Eye (tissue), 1 donor: Measurements from ENCODE around the gene FGF11.

ENCODE experiments used
- DNase-seq: peaks from one replicate; pipeline ENCODE4 v3.0.0-alpha.2; 2015

Gene FGF11

DNA sequence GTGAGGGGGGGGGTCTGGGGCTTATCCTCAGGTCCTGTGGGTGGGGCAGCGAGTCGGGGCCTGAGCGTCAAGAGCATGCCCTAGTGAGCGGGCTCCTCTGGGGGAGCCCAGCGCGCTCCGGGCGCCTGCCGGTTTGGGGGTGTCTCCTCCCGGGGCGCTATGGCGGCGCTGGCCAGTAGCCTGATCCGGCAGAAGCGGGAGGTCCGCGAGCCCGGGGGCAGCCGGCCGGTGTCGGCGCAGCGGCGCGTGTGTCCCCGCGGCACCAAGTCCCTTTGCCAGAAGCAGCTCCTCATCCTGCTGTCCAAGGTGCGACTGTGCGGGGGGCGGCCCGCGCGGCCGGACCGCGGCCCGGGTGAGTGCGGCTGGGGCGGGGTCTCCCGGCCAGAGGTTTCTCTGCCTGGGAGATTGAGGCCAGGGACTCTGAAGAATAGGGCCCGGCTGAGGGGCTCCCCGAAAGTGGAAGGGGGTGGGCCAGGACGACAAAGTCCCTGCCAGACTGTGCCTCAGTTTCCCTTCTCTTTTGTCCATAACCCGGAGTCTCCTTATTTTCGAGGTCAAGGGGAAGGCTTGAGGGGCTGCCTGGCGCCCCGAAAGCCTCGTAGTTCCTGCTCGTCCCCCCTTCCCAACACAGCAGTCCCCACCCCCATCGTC lies at the start of gene FGF11:
Gene FGF11 (plus strand): TSS at position 51 of the 651 bp plus-strand sequence. CDS start 109 bp downstream, at position 160.
- peak; percentile 35 for DNase-seq

- DNase-seq = no peak
These were observed 49.1 kb upstream of the FGF11 start for GRCh38 chr17:7389924-7390910.

DNA sequence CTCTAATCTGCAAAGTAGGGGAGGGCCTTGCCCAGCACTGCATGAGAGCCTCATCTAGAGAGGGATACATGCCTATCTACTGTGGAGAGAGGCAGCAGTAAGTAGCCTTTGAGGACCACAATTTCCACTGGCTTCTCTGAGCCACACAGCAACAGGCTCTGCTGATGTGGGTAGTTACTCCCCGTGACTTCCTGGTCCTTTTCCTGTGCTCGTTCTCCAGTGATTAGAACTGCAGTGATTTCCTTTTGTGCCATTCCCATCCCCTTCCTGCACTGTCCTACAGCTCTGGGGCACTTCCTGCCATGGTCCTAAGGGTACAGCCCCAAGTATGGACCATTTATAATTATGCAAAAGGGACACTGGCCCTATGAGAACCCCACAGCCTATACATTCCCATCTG lies 48.0 kb upstream of the FGF11 start:
- DNase-seq = no peak

- DNase-seq = peak; percentile 54
These were observed 46.4 kb upstream of the FGF11 start for GRCh38 chr17:7392696-7393612.

GRCh38 chr17:7393613-7394451 lies 45.5 kb upstream of the FGF11 start:
- DNase-seq = no peak

DNA sequence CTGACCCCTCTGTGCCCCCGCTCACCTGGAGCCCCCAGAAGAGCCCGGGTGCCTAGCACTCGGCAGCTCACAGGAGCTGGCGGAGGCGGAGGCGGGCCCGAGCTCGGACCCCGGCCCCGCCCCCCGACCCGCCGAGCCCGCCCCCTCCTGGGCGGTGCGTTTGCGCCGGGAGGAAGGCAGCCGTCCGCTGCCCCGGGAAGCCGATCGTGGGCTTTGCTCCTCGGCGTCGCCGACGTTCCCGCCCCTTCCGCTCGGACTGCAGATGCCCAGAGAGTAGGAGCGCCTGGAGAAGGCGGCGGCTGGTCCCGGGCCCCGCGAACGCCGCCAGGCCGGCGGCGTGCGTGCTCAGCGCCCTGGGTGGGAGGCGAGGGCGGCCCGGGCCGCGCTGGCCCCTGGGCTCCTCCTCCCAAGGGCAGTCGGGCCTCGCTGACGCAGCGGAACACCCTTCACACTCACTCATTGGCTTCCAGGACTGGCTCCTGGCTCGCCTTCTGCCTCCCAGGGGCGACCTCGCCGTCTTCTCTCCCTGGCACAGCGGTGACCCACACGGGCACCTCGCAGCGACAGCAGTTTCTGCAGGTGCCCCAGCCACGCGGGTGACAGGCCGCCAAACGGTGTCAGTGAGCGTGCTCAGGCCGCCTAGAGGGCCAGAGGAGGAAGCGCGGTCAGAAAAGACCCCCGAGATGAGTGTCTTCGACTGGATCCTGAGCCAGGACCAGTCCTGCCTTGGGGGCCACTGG lies 44.7 kb upstream of the FGF11 start, which contains the start of gene PLSCR3:
Gene PLSCR3 (minus strand): TSS at position 74 of the 740 bp plus-strand sequence. CDS start 415 bp downstream, outside the sequence.
- DNase-seq = peak; percentile 93

- no peak for DNase-seq
These were observed 43.2 kb upstream of the FGF11 start for GRCh38 chr17:7396147-7396546.

DNA sequence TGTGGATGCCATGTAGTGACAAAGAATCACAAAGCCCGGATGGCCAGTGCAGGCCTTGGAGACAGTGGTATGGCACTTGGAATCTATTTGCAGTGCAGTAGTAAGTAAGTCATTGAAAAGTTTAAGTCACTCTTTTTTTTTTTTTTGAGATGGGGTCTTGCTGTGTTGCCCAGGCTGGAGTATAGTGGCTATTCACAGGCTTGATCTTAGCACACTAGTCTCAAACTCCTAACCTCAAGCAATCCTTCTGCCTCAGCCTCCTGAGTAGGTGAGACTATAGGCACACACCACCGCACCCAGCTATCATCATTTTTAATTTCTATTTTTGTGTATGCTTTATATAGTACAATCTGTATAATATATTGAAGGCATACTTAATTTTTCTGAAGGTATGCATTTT lies 40.7 kb upstream of the FGF11 start:
- no peak for DNase-seq

DNA sequence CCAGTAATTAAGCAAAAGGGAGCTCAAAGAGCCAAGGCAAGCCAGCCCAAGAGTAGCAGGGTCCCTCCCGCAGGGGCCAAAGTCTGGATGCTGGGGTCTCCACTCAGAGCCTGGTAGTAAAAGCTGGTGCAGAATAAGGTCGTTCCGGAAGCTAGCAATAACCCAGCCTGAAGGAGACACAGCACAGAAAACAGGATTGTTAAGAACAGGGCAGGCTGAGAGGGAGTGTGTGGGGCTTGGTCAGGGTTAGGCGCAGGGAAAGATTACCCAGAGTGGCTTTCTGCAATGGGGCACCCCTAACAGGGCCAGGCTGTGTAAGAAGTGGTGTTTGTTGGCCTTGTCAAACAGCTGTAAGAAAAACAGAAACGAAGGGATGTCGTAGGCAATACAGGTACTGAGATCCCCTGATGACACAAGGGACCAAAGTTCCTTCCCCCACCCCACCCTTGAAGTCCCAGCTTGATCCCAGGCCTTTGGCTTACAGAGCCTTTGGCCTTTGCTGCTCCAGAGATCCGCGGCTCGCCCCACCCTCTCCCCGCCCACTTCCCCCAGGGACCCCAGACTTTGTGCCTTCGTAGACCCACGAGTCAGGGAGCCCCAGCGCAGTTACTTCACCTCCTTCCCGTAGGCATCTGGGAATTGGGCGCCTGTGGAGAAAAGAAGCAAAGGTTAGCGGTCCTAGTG lies 36.1 kb upstream of the FGF11 start:
- peak; percentile 80 for DNase-seq

DNA sequence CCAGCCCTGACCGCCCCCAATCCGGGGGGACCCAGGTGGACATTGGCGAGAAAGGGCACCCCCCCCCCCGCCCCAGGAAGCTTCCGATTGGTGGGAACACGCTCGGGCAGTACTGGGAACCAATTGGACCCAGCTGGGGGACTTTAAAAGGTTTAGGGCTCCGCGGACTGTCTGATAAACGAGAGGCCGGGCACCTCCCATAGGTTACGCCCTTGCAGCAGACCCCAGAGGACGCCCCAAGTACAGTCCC lies 35.7 kb upstream of the FGF11 start:
- no peak for DNase-seq

- DNase-seq = peak; percentile 100
These were observed 35.2 kb upstream of the FGF11 start, which contains the start of gene TMEM256 for GRCh38 chr17:7403977-7404736. TMEM256 (minus strand) TSS chr17:7404097; CDS start chr17:7404084, 13 bp downstream.

- DNase-seq = peak; percentile 80
These were observed 34.5 kb upstream of the FGF11 start for GRCh38 chr17:7404737-7405349.

- DNase-seq = peak; percentile 71
These were observed 33.7 kb upstream of the FGF11 start for GRCh38 chr17:7405350-7406234.

- peak; percentile 10 for DNase-seq
These were observed 33.0 kb upstream of the FGF11 start for GRCh38 chr17:7406235-7406825.

- peak; percentile 12 for DNase-seq
These were observed 32.2 kb upstream of the FGF11 start for GRCh38 chr17:7407082-7407481.

DNA sequence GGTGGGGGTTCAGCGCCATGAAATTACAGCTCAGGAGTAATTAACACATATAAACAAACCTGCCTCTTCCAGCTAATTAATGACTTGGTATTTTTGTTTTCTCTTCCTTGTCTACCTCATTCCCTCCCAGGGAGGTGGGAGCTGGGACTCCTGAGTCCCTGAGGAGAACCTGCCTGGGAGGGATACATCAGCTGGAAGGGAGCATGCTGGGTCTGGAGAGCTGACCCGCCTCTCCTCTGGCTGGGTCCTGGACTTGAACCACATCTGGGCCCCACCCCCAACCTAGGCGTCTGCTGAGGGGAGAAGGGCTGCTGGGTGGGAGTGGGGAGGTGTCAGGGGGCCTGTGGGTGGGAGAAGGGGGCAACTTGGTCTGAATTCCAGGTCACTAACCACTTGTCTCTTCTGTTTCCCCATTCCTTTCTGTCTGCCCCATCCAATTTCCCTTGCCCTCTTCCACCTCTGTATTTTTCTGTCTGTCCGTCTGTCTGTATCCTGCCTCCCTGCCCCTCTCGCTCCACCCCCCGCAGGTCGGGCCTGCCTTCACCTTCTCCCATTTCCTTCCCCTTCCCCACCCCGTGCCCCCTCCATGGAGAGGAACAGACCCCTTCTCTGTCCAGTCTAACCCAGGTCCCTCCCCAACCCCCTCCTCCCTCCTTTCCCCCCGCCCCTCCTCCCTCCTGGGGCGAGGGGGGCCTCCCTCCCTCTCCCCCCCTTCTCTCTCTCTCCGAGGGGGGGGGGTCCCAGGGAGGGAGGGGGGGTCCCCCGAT lies 31.6 kb upstream of the FGF11 start, which contains the start of gene NLGN2:
Gene NLGN2 (plus strand): TSS at position 361 of the 767 bp plus-strand sequence. CDS start 411 bp downstream, outside the sequence.
- no peak for DNase-seq

- no peak for DNase-seq
These were observed 31.0 kb upstream of the FGF11 start for GRCh38 chr17:7408252-7408727.
